Measurements from ENCODE around the gene TMEM125. TPM values are rescaled to one million over a fixed set of nuclear protein-coding genes. Genes with fewer than 3 reads are reported as not detected.
A peak's percentile ranks its signal among the peaks of the same experiment; 100 is the strongest.

Gene TMEM125
- total RNA-seq, 2 donors from 2014 or later = 45.8 to 51.1 TPM

DNA sequence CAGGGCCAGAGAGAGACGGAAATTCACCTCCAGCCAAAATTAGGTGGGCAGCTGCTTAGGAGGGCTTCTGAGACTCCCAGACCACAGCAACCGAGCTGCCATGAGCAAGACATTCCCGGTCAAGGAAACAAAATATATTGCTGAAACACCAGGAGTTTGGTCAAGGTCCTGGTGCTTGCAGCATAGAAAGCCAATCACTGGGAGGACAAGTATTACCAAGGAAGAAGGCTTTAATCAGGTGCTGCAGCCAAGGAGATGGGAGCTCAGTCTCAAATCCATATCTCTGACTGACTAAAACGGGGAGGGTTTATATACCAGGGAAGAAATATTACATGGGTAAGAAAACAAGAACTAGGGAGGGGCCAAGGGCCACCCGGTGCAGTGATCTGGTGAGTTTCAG is 18.8 kb upstream of the TMEM125 start:
- H3K4me1 ChIP-seq = peaks cover 15% of the 10 kb centered on the region
- DNase-seq = no peak
- TF ChIP-seq POLR2A (IDR thresholded peaks at IDR 0.05) (no peak), CTCF (IDR thresholded peaks at IDR 0.05) (no peak)
- WGBS, 2 donors = 92% methylated on average over 5 of the region's 5 CpGs
- intact Hi-C loops (cut with DNase I) = no loop called here
- no peak for ATAC-seq
- H3K27me3 ChIP-seq = no peaks in the 10 kb centered on the region
- no peak overlapping the region for H3K4me3 ChIP-seq
- H3K27ac ChIP-seq = no peak overlapping the region
- H3K9me3 ChIP-seq = no peaks in the 10 kb centered on the region
- no peaks in the 10 kb centered on the region for H3K36me3 ChIP-seq (replicated peaks in 1 of 2; ENCODE audit: insufficient read depth in 1 of 2, low read depth in 2 of 2)

DNA sequence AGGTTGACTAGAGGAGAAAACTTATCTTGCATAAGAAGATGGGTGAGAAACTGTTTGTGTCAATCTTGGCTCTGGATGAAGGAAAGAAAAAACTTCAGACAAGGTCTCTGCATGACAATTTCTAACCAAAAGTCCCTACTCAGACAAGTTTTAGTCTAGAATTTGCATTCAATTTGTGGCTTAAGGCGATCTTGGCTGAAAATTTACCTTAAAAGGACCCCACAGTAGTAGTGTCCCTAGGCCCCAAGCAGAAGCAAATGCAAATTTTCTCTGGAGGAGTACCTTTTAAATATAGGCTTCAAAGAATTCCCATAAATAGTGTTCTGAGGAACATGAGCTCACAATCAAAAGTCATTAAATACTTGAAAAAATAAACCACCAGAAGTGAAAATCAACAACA is 17.6 kb upstream of the TMEM125 start:
- Histone ChIP-seq H3K9me3 (no peaks in the 10 kb centered on the region), H3K27ac (no peak overlapping the region), H3K36me3 (replicated peaks in 1 of 2; ENCODE audit: insufficient read depth in 1 of 2, low read depth in 2 of 2) (no peaks in the 10 kb centered on the region), H3K27me3 (no peaks in the 10 kb centered on the region), H3K4me3 (no peak overlapping the region), H3K4me1 (peaks cover 23% of the 10 kb centered on the region)
- TF ChIP-seq CTCF (IDR thresholded peaks at IDR 0.05) = no peak
- no peak for TF ChIP-seq POLR2A (IDR thresholded peaks at IDR 0.05)
- WGBS, 2 donors = 80 to 90% methylated on average over 1 of the region's 1 CpG
- ATAC-seq = no peak
- no peak for DNase-seq
- intact Hi-C loops (cut with DNase I) = no loop called here

DNA sequence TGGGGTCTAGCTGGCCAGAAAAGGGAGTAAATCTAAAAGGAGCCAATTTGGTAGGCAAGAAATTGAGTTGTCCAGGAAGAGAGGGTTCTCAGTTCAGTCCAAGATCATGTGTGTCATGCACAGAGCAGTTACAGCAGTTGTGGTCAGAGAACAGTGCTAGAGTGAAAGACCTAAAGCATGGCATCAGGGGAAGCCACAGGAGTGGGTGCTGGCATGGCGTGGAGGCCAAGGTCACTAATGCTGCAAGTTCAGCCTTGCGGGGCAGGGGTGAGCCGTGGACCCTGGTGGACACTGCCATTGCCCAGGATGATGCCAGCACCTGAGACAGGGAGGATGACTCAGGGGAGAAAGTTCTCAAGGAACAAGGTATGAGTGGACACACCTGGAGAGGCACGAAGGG is 16.6 kb upstream of the TMEM125 start:
- no peaks in the 10 kb centered on the region for H3K27me3 ChIP-seq
- no peak overlapping the region for H3K4me3 ChIP-seq
- no peak overlapping the region for H3K27ac ChIP-seq
- TF ChIP-seq CTCF (IDR thresholded peaks at IDR 0.05) = no peak
- TF ChIP-seq POLR2A (IDR thresholded peaks at IDR 0.05) = no peak
- no peaks in the 10 kb centered on the region for H3K36me3 ChIP-seq (replicated peaks in 1 of 2; ENCODE audit: insufficient read depth in 1 of 2, low read depth in 2 of 2)
- H3K4me1 ChIP-seq = peaks cover 28% of the 10 kb centered on the region
- 87 to 89% methylated on average over 4 of the region's 4 CpGs for WGBS, 2 donors
- no peak for ATAC-seq
- no peak for DNase-seq
- intact Hi-C loops (cut with DNase I) = no loop called here
- H3K9me3 ChIP-seq = no peaks in the 10 kb centered on the region

- intact Hi-C loops (cut with DNase I) = no loop called here
- ATAC-seq (no peak), DNase-seq (no peak)
- H3K9me3 ChIP-seq = no peaks in the 10 kb centered on the region
- no peaks in the 10 kb centered on the region for H3K27me3 ChIP-seq
- H3K36me3 ChIP-seq (replicated peaks in 1 of 2; ENCODE audit: insufficient read depth in 1 of 2, low read depth in 2 of 2) = no peaks in the 10 kb centered on the region
- no peak overlapping the region for H3K4me3 ChIP-seq
- H3K27ac ChIP-seq = no peak overlapping the region
- WGBS, 2 donors = 89 to 95% methylated on average over 8 of the region's 8 CpGs
- TF ChIP-seq CTCF (IDR thresholded peaks at IDR 0.05) (no peak), POLR2A (IDR thresholded peaks at IDR 0.05) (no peak)
- H3K4me1 ChIP-seq = peaks cover 28% of the 10 kb centered on the region
Observed at GRCh38 chr1:43253876-43254275, 15.9 kb upstream of the TMEM125 start.

DNA sequence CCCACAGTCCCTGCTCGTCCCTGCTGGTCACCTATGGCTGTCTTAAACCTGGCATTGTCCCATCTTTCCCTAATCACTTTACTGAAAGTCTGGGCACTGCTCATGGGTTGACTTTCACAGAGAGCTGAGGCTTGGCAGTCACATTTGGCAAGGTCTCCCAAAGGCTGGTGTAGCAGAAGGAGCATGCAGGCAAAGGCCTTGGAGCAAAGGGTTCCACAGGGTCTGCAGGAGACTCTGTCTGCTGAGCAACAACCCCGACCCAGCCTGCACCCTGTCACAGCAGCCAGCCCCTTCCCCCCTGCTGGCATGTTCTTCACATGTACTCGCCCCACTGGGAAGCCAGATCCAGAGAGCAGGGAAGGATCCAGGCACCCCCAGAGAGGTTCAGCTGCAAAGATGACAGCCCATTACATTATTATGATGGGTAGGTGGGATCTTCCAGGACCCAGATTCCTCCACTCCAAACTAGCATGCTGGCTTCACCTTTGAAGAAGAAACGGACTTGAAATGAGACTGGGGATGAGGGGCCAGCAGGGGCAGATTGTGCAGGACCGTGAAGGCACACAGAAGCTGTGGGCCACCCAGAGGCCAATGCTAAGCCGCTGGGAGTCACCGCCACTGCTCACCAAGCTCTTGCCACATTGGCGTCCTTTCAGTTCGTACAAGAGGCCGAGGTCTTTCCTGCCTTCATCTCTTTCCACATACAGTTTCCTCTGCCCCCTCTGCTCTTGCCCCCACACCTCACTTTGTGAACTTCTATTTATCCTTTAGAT is 14.2 kb upstream of the TMEM125 start:
- Histone ChIP-seq H3K27ac (peak overlapping the region; percentile 9 to 74 (median 70)), H3K4me1 (peaks cover 28% of the 10 kb centered on the region), H3K36me3 (replicated peaks in 1 of 2; ENCODE audit: insufficient read depth in 1 of 2, low read depth in 2 of 2) (no peaks in the 10 kb centered on the region), H3K9me3 (no peaks in the 10 kb centered on the region), H3K4me3 (no peak overlapping the region), H3K27me3 (no peaks in the 10 kb centered on the region)
- ATAC-seq = no peak
- DNase-seq = peak in 3 of 4 donors; percentile 52 to 71 (median 61)
- intact Hi-C loops (cut with DNase I) = no loop called here
- 67 to 78% methylated on average over 8 to 10 of the region's 10 CpGs for WGBS, 2 donors
- TF ChIP-seq CTCF (IDR thresholded peaks at IDR 0.05) (no peak), POLR2A (IDR thresholded peaks at IDR 0.05) (no peak)
